NCI-H146 treated with DMSO at 0.1 percent for 48 hours (cell line): Measurements from ENCODE around the gene SLC16A3.
"Not testable (repeated sequence)": the region's sequence is repeated elsewhere in the genome, so short reads cannot be mapped to it uniquely, and the experiment has no call there.

Experiments
- DNase-seq: peaks from one replicate; lab custom pipeline; 2025; ENCODE audit not compliant: unreplicated experiment; lab: John Stamatoyannopoulos, UW

Gene SLC16A3

GRCh38 chr17:82259972-82260961 is 31.4 kb downstream of the SLC16A3 start:
- DNase-seq: not testable (repeated sequence)

DNA sequence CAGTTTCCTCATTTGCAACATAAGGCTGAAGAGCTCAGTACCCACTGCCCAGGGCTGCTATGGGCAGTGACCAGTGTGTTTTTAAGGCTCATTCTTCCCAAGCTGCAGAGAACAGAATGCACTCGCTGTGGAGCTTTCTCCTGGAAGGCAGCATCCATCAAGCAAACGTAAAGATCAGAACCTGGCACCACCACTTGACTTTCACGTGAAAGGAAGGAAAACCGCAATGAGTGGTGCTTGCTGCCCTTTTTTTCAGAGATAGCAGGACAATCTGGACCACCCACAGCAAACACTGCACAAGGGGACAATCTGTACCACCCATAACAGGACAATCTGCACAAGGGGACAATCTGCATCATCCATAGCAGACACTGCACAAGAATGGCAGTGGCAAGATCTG is 33.5 kb downstream of the SLC16A3 start:
- DNase-seq: no peak

GRCh38 chr17:82263641-82264040 is 34.8 kb downstream of the SLC16A3 start:
- no peak for DNase-seq

DNA sequence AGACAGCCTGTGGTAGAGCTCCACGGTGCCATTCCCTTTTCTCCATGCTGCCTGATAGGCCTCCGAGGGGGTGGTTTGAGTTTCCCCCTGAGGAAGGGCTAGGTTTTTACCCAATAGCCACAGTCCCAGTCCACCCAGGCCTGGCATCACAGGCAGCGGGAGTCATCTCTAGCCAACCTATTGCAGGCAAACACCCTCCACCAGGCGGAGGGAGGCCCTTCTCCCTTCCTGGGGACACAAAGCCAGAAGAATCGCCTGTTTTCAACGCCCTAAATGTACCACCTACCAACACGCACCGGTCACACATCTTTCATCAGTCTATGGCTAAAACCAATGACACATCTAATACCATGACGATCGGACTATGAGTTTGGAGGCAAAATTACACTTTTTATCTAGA is 37.3 kb downstream of the SLC16A3 start:
- DNase-seq: no peak

DNA sequence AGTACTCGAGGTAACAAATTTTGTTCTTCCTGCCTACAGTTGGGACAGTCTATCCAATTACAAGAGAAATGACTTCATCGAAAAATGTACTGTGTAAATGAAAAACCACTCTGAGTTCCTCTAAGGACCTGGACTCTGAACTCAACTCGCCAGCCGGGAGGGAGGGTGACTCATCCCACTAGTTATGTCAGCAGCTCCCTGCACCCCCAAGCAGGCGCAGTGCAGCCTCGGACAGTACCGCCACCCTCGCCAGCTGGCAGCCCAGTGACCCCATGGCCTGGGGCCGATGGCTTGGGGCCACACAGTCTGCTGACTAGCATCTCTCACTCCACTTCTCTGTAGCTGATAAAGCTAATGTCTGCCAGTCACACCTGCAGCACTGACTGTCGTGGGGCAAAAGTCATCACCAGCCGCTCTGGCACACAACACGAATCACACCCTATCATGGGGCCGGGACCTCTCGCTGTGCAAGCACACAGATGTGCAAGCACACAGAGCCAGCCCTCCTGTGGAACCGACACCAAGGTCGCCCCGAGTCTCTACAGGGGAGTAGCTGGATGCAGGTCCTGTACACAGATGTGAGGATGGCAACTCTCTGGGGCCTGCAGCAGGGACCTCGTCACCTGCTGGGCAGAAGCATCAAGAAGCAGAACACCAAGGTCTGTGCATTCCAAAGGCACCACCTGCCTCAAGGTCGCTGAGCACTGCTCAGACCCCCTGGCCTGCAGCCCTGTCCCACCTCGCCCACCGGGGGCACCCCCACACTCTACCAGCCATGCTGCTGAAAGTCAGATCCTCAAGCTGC is 38.9 kb downstream of the SLC16A3 start:
- DNase-seq: no peak

- no peak for DNase-seq
Observed at GRCh38 chr17:82269138-82269881, 40.5 kb downstream of the SLC16A3 start.

GRCh38 chr17:82269882-82270500 is 41.1 kb downstream of the SLC16A3 start:
- no peak for DNase-seq

DNA sequence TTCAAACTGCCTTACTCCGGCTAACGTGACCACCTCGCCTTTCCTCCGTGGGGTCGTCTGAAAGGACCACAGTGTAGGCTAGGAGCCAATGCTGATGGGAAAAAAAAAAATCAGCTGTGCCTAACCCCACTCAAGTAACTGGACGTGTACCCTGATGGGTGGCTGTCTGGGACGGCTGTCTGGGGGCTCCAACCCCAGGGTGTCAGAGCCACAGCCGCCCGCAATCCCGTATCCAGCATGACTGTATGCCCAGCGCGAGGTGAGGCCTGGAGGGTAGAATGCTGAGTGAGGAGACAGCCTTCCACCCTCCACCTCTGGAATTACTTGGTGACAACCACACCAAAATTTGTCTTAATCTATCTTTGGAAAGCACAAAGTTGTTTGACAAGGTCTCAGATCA is 41.8 kb downstream of the SLC16A3 start:
- no peak for DNase-seq

DNA sequence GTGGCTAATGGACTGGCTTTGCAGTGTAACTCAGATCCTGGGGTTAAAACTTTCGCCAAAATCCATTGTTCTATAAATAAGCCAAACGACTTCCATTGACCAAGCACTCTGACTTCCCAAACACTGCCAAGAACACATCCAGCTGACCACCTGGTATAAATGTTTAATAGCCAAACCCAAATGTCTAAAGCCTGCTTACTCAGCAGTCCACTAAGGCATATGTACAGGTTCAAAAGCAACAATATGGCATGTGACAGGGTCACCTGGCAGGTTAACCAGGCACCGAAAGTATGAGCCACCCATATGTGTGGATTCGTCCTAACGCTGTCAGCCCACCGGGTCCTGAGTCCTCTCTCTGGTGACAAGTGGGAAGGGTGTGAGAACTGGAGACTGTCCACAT is 42.6 kb downstream of the SLC16A3 start:
- no peak for DNase-seq

- no peak for DNase-seq
Observed at GRCh38 chr17:82272495-82273326, 43.9 kb downstream of the SLC16A3 start.

DNA sequence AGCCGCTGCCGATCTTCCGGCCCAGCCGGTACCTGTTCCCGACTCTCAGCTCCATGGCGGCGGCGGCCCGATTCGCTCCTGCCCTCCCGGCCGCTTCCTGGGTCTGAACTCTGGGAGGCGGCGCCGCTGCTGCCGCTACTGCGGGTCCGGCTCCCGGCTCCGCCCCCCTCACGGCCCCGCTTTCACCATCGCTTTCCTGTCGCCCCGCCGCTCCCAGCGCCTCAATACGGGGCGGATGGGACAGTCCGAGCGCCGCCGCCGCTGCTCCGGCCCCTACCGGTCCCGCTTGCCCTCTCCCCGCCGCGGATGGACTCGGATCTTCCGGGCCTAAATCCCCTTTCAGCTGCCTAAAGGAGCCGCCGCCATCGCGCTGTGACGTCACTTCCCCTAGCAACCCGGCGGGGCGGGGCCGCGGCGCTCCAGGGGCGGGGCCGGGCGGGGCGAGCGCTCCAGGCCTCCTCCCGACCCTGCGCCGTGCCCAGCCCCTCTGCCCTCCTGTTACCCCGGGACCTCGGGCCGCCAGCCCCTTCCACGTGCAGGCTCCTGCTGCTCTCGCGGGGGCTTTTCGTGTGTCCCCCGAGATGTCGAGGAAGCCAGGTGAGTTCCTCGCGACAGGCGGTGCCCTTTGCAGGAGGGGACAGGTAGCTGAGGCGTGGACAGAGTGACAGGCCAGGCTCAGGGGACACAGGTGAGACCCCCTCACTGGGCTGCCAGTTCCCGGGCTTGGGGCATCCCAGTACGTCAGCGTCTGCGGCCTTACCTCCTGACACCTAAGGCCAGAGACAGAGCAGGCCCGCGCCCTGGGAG is 44.7 kb downstream of the SLC16A3 start, which contains the start of gene CSNK1D:
Gene CSNK1D (minus strand): TSS at position 374 of the 807 bp plus-strand sequence. CDS start 319 bp downstream, at position 55.
- DNase-seq: peak; percentile 64

- DNase-seq: peak; percentile 41
Observed at GRCh38 chr17:82274134-82275020, 45.5 kb downstream of the SLC16A3 start.

DNA sequence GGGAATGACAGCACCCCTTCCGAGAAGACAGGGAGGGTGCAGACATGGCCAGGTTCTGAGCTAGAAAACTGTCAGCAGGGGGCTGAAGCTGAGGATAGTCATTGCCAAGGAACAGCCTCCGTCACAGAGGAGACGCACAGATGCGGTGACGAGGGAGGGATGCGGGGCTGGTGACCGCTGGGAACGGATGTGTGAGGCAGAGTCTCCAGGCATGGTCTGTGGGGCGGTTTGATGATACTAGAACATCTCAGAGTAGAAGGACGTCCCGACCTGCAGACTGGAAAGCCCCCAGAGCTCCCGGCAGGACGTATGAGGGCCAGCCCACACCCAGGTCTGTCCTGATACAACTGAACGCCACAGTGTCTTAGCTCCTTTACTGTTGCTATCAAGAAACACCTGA is 46.5 kb downstream of the SLC16A3 start:
- no peak for DNase-seq

DNA sequence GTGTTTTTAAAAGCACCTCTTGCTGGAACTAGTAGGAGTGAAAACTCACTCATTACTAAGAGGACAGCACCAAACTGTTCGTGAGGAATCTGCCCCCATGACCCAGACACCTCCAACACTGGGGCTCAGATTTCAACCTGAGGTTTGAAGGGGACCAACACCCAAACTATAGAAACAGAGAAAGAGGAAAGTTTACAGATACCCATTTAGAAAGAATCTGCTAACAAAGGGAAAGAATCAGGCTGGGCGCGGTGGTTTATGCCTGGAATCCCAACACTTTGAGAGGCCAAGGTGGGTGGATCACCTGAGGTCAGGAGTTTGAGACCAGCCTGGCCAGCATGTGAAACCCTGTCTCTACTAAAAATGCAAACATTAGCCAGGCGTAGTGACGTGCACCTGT is 48.1 kb downstream of the SLC16A3 start:
- DNase-seq: no peak

GRCh38 chr17:82277851-82278250 is 49.0 kb downstream of the SLC16A3 start:
- DNase-seq: no peak

DNA sequence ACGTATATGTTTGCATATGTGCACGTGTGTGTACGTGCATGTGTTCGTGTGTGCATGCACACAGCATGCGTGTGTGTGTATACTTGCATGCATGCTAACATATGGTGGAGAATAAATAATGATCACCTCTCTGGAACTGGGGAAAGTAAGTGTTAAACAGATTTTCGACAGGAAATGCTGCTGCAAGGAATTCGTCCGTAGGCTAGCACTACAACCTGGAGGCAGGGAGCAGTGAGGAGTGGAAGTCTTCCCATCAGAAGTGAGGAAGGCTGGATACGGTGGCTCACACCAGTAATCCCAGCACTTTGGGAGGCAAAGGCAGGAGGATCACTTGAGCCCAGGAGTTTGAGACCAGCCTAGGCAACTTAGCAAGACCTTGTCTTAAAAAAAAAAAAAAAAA is 49.5 kb downstream of the SLC16A3 start:
- DNase-seq: no peak

DNA sequence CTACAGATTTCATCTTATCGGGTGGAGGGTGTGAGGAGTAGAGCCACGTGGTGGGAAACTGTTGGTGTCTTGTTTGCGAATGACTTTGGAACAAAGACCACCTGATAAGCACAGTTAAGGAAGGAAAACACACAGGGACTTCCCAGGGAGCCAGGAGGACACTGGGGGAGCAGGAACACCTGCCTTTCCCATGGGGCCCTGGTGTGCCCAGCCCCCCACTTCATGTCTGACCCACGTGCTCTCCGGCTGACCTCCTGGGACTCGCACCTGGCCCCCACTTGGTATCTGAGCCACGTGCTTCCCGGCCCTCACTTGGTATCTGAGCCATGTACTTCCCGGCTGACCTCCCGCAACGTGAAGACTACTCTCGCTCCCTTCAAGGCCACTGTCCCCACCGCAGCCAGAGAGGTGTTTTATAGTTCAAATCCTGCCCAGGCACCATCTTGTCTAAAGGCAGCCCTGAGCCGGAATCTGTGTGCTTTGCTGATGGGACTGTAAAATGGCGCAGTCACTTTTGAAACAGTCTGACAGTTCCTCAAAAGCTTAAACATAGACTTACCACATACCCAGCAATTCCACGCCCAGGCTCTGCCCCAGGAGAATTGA is 50.0 kb downstream of the SLC16A3 start:
- peak; percentile 85 for DNase-seq

- no peak for DNase-seq
Observed at GRCh38 chr17:82280537-82280936, 51.7 kb downstream of the SLC16A3 start.
